HepG2 (cell line): Measurements from ENCODE around the gene ZMIZ1. TPM values are rescaled to one million over a fixed set of nuclear protein-coding genes. Genes with fewer than 3 reads are reported as not detected.

Source experiments
- ATF7-NPFF ChIP-seq: sonication (generic); formaldehyde crosslinking; IDR thresholded peaks from 2 replicates; pipeline ENCODE4 v1.8.1; 2023; ENCODE audit warnings: mild to moderate bottlenecking, low read depth, missing genetic modification reagents, moderate library complexity
- BORCS8-MEF2B ChIP-seq: sonication (generic); formaldehyde crosslinking; IDR thresholded peaks from 2 replicates; pipeline ENCODE4 v1.8.0; 2022; ENCODE audit warnings: mild to moderate bottlenecking, missing genetic modification reagents
- BRCA1 ChIP-seq: sonication (generic); formaldehyde crosslinking; IDR thresholded peaks from 2 replicates; pipeline ENCODE4 v1.4.0; 2020; ENCODE audit warnings: missing genetic modification reagents
- DPF2 ChIP-seq: sonication (generic); formaldehyde crosslinking; IDR thresholded peaks from 2 replicates; pipeline ENCODE4 v1.4.0; 2020; ENCODE audit warnings: mild to moderate bottlenecking, low read depth, missing genetic modification reagents, borderline replicate concordance
- ERF ChIP-seq: IDR thresholded peaks from 2 replicates; pipeline ENCODE4 v1.6.1; 2018; ENCODE audit warnings: missing biosample characterization, missing genetic modification reagents
- IKZF4 ChIP-seq: sonication (generic); formaldehyde crosslinking; IDR thresholded peaks from 2 replicates; pipeline ENCODE4 v1.5.1; 2020; ENCODE audit warnings: borderline replicate concordance, mild to moderate bottlenecking, low read depth, missing genetic modification reagents; ENCODE audit errors: not compliant biosample characterization
- KLF9 ChIP-seq: IDR thresholded peaks from 2 replicates; pipeline ENCODE4 v1.6.1; 2016; ENCODE audit warnings: low read depth
- MAFF ChIP-seq: IDR thresholded peaks from 2 replicates; pipeline ENCODE4 v1.6.1; 2011; ENCODE audit warnings: low read depth, low read length, improper control_type of control experiment
- MEIS1 ChIP-seq: sonication (generic); formaldehyde crosslinking; IDR thresholded peaks from 2 replicates; pipeline ENCODE4 v1.9.0; 2021; ENCODE audit warnings: mild to moderate bottlenecking, missing genetic modification reagents, moderate library complexity, borderline replicate concordance
- MYNN ChIP-seq: sonication (generic); formaldehyde crosslinking; IDR thresholded peaks from 2 replicates; pipeline ENCODE4 v1.4.0; 2020; ENCODE audit warnings: mild to moderate bottlenecking, low read depth, missing genetic modification reagents
- NCOA2 ChIP-seq: sonication (generic); formaldehyde crosslinking; IDR thresholded peaks from 2 replicates; pipeline ENCODE4 v1.8.0; 2022; ENCODE audit warnings: inconsistent platforms
- NR2F6 ChIP-seq, 2 experiments: IDR thresholded peaks; 2 replicates each; pipeline ENCODE4 v1.6.1; 2016; ENCODE audit warnings: antibody characterized with exemption in 1 of 2, mild to moderate bottlenecking in 1 of 2
- NRL ChIP-seq: sonication (generic); formaldehyde crosslinking; IDR thresholded peaks from 2 replicates; pipeline ENCODE4 v1.5.0; 2020; ENCODE audit warnings: missing genetic modification reagents, mild to moderate bottlenecking, moderate library complexity, borderline replicate concordance
- RERE ChIP-seq: IDR thresholded peaks from 2 replicates; pipeline ENCODE4 v1.6.1; 2016; ENCODE audit warnings: low read depth, missing genetic modification reagents, missing compliant biosample characterization
- THRA ChIP-seq: sonication (generic); formaldehyde crosslinking; IDR thresholded peaks from 2 replicates; pipeline ENCODE4 v1.4.0; 2020; ENCODE audit warnings: missing genetic modification reagents, borderline replicate concordance
- U2AF1 ChIP-seq: fragments of 200-400 bp; formaldehyde crosslinking; optimal IDR thresholded peaks from 2 replicates; pipeline ENCODE3; 2017; ENCODE audit warnings: mild to moderate bottlenecking, low read depth, low read length
- XRCC5 ChIP-seq: fragments of 200-400 bp; formaldehyde crosslinking; optimal IDR thresholded peaks from 2 replicates; pipeline ENCODE3; 2017; ENCODE audit warnings: mild to moderate bottlenecking, low read length
- ZNF20 ChIP-seq: sonication (generic); formaldehyde crosslinking; IDR thresholded peaks from 2 replicates; pipeline ENCODE4 v1.4.0; 2020; ENCODE audit warnings: mild to moderate bottlenecking, moderate library complexity, missing genetic modification reagents
- ZNF253 ChIP-seq: sonication (generic); formaldehyde crosslinking; IDR thresholded peaks from 2 replicates; pipeline ENCODE4 v1.8.0; 2022; ENCODE audit warnings: mild to moderate bottlenecking, missing genetic modification reagents, borderline replicate concordance
- ZNF746 ChIP-seq: sonication (generic); formaldehyde crosslinking; IDR thresholded peaks from 2 replicates; pipeline ENCODE4 v1.8.0; 2022; ENCODE audit warnings: mild to moderate bottlenecking, missing genetic modification reagents
- ZNF775 ChIP-seq: sonication (generic); formaldehyde crosslinking; IDR thresholded peaks from 2 replicates; pipeline ENCODE4 v1.4.0; 2020; ENCODE audit warnings: missing genetic modification reagents, mild to moderate bottlenecking, moderate library complexity, borderline replicate concordance
- ZNF782 ChIP-seq: sonication (generic); formaldehyde crosslinking; IDR thresholded peaks from 2 replicates; pipeline ENCODE4 v1.4.0; 2020; ENCODE audit warnings: missing genetic modification reagents, mild to moderate bottlenecking, borderline replicate concordance
- ZSCAN21 ChIP-seq: sonication (generic); formaldehyde crosslinking; IDR thresholded peaks from 2 replicates; pipeline ENCODE4 v1.8.0; 2022; ENCODE audit warnings: mild to moderate bottlenecking, missing genetic modification reagents, moderate library complexity, borderline replicate concordance
- polyA plus RNA-seq, 8 experiments: library from polyadenylated mRNA; depleted of rRNA in 3 of 8; stranded (reverse) in 7 of 8; unstranded in 1 of 8; fragments of >200 nt; fragmentation: Illumina TruSeq in 4 of 8; extraction: Trizol in 4 of 8; gene quantifications; 2 replicates each; pipeline versions ENCODE4 v1.2.1 to v1.2.3, GENCODE V29; 2011 to 2016; ENCODE audit warnings: low read depth in 4 of 8, missing spikeins in 1 of 8, mixed read lengths in 1 of 8; ENCODE audit not compliant: insufficient read depth in 1 of 8
- total RNA-seq, 5 experiments: library from RNA; depleted of rRNA; stranded (reverse); fragments of >200 nt; fragmentation: Illumina TruSeq; extraction: Trizol; gene quantifications; 2 replicates each; pipeline ENCODE4 v1.2.3, GENCODE V29; 2016; ENCODE audit warnings: low read depth in 1 of 5

The ZMIZ1 gene
- total and polyA plus RNA-seq, 2 of the 13 experiments (the other 11 are each of a cell fraction or from before 2014, with no cell fraction given) = 5.3 to 10.2 TPM

GRCh38 chr10:79335470-79336235, 266.9 kb downstream of the ZMIZ1 start (continued):
- TF ChIP-seq RERE = peak; percentile 83
- no peak for TF ChIP-seq BRCA1 (CRISPR knock-in tag)
- TF ChIP-seq IKZF4 (CRISPR knock-in tag) = peak; percentile 79
- TF ChIP-seq ZNF253 (CRISPR knock-in tag) = peak; percentile 64; the same call in 1 of the 2 replicates
- TF ChIP-seq ATF7-NPFF (CRISPR knock-in tag) = peak; percentile 59; the same call in 1 of the 2 replicates
- peak; percentile 82; the same call in 1 of the 2 replicates for TF ChIP-seq ZSCAN21
- TF ChIP-seq NRL (CRISPR knock-in tag) = 0 out of 2 replicates have a peak, but pooled peaks have one; percentile 17
- TF ChIP-seq ZNF775 (CRISPR knock-in tag) = no peak
- peak; percentile 75; the same call in 1 of the 2 replicates for TF ChIP-seq BORCS8-MEF2B (CRISPR knock-in tag)
- peak; percentile 39; the same call in 1 of the 2 replicates for TF ChIP-seq ZNF20 (CRISPR knock-in tag)
- peak; percentile 98 for TF ChIP-seq THRA (CRISPR knock-in tag)
- TF ChIP-seq NCOA2 (CRISPR knock-in tag) = peak; percentile 98
- TF ChIP-seq KLF9 = no peak
- peak; percentile 41 for TF ChIP-seq U2AF1
- peak; percentile 32 for TF ChIP-seq XRCC5
- TF ChIP-seq ZNF746 (CRISPR knock-in tag) = peak; percentile 83; the same call in 1 of the 2 replicates
- peak; percentile 97 for TF ChIP-seq NR2F6 (IDR thresholded peaks at IDR 0.05)
- TF ChIP-seq NR2F6 (CRISPR knock-in tag; IDR thresholded peaks at IDR 0.05) = peak; percentile 99
- peak; percentile 65; the same call in 1 of the 2 replicates for TF ChIP-seq ZNF782 (CRISPR knock-in tag)
- TF ChIP-seq DPF2 = peak; percentile 56; the same call in 1 of the 2 replicates
- TF ChIP-seq MAFF = no peak
- TF ChIP-seq MEIS1 (CRISPR knock-in tag) = 0 out of 2 replicates have a peak, but pooled peaks have one; percentile 48
- TF ChIP-seq ERF = no peak; the same call in 1 of the 2 replicates
- no peak for TF ChIP-seq MYNN (CRISPR knock-in tag)
